GM21825 (cell line): Measurements from ENCODE around the gene CABLES1.

Experiments used
- ATAC-seq: cut with Tn5 transposase; IDR thresholded peaks from one replicate; pipeline ENCODE4 v1.9.1; 2021; ENCODE audit warnings: mild to moderate bottlenecking, moderate library complexity; ENCODE audit not compliant: unreplicated experiment

CABLES1 gene

DNA sequence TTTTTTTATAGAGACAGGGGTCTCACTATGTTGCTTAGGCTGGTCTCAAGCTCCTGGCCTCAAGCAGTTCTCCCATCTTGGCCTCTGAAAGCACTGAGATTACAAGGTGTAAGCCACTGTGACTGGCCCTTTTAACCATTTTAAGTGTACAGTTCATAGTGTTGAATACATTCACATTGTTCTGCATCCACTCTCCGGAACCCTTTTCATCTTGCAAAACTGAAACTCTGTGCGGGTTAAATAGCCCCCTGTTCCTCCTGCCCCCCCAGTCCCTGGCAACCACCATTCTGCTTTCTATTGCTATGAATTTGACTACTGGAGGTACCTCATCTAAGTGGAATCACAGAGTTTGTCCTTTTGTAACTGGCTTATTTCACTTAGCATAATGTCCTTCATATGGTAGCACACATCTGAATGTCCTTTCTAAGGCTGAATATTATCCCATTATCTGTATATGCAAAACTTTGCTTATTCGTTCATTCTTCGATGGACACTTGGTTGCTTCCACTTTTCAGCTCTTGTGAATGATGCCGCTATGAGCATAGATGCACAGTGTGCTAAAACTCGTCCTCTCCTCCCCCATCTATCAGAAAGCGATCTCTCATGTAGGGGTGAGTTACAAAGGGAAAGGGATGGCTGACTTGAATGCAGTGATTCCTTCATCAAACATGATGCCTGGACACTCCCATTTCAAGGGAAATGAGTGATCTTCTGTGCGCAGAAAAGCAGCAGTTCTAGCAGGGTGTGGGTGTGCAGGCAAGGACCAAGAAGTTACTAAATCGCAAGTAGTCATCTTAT lies 30.2 kb downstream of the CABLES1 start:
- ATAC-seq: no peak

DNA sequence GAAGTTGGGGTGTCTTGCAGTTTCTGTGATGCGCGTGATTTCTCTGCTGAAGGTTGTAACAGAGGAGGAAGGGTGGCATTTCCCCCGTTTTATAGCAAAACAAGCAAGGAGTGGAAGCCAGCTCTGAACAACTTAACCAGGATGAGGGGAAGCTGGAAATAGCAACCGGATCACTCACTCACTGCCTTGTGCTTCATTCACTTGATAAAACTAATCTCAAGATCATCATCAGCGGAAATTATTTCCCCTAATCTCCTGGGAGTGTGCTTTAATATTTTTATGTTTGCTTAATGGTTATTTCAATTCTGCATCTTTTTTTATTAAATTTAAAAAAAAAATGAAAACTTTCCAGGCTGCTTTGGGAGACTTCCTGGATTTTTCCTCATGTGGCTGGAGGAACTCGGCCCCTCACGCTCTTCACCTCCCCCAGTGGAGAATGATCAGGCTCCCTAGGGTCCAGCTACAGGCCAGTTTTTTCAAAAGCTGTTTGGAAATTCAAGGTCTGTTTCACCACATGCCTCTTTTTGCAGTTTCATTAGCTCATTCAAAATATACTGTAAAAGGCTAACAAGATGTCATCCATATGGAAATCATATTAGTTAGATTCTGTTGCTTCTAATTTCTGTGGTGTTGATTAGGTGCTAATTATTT lies 31.7 kb downstream of the CABLES1 start:
- ATAC-seq: no peak

DNA sequence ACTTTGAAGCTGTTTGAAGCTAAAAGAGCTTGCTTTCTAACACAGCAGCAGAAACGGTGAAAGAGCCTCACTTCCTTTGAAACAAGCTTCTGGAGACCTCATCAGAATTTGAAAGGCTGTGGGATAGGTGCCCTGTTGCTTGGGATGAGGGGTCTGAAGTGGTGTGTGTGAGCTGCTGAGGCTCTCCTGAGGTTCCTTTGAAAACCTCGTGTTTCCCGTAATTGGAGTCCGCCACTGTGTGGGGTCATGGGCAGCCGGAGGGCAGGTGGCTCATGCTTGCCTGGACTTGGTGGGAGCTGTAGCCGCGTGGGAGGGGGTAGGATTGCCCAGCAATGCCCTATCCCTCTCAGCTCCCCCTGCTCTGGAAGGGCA lies 34.4 kb downstream of the CABLES1 start:
- ATAC-seq: no peak

DNA sequence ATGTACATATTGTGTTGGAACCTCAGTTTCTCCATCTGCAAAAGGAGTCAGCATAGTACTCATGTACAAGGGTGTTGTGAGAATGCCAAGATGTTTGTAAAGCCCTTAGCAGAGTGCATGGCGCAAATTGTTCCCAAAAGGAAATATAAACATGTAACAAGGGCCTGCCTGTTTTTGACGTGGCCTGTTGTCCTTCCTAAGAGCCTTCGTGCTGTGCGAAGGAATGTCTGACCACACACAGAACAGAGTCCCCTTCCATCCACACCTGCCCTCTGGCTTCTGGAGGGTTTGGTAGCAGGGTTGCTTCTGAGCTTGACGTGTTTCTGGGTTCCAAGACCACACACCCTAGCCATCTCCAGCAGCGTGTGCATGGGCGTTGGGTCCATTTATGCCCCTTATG lies 34.9 kb downstream of the CABLES1 start:
- no peak for ATAC-seq

DNA sequence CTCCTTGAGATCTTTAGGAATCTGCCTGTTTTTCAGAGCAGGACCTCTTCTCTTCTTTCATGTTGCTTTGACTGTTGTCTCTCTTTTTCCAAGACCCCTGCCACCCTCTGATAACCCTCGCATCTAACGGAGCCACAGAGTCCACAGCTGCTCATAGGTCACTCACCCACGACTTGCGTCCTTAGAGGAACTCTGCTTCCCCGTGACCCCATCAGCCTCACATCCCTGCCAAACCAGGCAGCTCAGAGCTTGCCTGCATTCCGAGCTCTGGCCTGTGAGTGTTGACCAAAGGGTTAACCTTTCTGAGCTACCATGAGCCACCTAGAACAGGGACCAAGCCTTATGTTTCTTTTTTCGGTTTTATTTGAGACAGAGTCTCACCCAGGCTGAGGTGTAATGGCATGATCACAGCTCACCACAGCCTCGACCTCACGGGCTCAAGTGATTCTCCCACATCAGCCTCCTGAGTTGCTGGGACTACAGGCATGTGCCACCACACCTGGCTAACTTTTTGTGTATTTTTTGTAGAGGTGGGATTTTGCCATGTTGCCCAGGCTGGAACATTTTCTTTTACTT lies 36.4 kb downstream of the CABLES1 start:
- no peak for ATAC-seq

DNA sequence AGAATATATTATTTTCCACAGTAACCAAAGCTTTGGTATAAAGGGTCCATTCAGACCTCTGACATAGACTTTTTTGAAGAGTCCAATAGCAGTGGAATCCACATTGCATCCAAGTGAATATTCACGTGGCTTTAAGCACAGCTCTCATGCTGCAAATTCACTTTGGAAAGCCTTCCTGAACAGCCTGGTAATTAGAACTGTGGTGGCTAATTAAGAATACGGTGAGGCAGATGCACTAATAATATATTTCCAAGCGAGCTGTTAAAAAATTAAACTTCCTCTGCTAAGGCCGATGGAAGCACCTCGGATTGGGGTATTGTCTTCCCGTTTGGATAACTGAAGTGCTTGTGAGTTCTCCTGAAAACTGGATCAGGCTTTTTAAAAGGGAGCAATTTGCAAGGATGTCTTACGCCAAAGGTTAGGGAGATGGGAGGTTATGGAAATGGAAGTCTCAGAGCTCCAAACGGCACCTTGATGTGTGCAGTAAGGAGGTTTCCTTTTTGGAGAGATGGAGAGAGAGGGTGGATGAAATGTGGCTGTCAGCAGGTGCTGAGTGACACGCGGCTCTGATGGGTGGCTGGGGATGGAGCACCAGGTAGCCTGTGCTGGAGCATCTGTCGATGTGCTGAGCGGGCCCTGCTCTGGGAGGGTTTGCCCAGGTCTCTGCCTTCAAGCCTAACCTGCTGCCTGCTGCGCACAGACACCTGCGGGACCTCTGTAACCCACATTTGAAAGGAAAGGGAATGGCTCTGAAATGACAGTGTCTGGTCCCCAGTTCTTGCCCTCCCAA lies 37.5 kb downstream of the CABLES1 start:
- ATAC-seq: no peak

DNA sequence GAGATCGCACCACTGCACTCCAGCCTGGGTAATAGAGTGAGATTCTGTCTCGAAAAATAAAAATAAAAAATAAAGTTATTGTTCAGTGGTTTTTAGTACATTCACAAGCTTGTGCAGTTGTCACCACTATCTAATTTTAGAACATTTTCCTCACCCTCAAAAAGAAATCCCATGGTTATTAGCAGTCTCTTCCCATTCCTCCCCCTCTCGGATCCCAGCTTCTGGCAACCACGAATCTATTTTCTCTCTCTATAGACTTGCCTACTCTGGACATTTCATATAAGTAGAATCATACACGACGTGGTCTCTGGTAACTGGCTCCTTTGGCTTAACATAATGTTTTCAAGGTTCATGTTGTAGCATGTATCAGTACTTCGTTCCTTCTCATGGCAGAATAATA lies 38.6 kb downstream of the CABLES1 start:
- no peak for ATAC-seq

DNA sequence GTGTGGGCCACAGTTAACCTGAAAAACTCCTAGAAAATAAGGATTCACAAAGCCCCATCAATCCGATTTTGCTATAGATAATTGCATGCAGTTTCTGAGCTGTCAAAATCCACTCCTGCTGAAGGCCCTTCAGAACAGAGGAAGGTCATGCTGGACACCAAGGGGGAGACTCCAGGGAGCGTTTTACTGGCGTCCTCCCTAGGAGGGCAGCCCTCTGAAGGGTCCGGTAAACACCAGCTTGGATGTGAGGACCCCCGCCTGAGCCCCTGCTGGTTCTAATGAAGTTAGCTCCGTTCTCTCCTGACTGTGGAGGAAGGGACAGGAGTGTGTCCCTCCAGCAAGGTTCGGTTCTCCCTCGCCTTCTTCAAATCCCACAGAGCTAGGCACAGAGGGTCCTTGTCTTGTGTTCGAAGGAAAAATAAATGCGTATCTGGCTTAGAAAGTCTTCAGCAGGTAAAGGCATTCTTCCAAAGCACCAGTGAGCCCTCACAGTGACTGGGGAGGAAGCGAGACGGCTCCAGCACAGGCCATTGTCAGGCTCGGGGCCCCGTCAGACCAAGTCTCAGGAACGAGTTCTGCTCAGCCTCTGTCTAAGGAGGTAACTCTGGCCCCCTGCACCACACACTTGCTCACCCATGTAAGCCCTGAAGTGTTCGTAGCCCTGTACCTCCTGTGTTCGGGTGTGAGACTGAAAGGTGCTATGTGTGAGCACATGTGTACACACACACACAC lies 41.6 kb downstream of the CABLES1 start:
- no peak for ATAC-seq

DNA sequence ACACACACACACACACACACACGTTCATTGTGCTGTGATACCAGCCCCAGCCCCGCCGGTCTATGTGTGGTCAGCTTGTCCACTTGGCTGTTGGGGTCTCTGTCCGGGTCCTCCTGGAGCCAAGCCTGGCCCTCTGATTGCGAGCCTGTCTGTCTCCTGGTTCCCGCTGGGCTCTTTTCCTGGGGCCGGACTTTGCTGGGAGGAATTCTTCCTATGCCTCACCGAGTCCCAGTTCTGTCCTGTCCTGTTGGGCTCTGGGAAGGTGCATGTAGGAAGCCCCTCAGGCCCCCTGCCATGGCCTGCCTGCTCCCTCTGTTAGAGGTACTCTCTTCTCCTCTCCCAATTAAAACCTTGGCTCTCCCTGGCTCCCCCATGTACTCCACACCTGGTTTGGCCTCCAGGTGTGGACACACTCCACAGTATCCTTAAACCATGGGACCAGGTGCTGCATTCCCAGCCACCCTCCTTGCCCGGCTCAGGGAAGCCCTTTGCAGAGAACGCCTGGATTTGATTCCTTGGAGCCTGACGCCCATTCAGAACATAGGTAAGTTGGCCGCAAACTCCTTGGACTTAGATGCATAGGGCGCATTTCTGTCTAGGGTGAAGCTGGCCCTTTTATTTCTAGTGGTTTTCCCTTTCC lies 42.3 kb downstream of the CABLES1 start:
- ATAC-seq: no peak

DNA sequence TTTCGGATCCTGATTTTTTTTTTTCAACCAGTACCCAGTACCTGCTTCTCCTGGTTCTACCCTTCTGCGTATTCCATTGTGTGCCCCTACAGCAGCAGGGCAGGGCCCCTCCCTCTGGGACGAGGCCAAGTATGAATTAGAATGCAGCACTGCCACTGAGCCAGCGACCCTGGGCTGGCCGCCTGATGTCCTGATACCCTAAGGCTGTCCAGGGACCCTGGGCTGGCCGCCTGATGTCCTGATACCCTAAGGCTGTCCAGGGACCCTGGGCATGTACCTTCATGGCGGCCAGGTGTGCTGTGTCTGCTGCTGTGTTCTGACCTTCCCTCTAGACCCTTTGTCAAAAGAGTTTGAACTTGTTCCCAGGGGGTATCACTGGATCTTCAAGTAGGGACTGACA lies 42.9 kb downstream of the CABLES1 start:
- ATAC-seq: no peak

DNA sequence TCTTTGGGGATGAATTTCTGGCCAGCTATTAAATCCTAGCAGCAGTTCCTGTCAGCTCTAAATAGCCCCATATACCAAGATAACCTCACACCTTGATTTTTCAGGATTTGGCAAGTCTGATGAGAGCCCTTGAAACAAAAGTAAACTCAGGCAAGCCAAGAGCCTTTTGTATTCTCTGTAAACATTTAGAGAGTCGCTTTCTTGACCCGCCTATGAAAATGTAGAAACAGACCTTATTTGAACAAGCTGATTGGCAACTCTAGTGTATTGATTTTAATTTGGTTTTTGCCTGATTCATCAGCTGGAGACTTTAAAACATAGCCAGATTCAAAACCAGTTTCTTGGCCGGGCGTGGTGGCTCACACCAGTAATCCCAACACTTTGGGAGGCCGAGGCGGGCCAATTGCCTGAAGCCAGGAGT lies 43.4 kb downstream of the CABLES1 start:
- ATAC-seq: no peak

DNA sequence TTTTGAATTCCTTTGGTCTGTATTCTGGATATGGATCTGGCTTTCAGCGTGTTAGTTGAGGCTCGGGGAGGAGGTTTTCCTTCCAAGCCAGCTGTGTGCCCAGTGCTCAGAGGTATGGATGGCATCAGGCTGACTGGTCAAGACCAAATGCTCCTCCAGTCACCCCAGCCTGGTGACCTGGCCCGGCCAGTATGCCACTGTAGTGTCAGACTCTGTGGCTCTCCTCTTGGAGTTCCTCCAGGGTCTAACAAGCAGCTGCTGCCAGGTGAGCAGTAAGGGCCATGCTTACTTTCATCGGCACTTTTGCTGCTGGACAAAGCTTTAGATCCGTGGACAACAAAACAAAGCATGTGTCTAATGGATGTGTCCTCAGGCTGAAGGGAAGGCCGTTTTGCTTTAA lies 44.1 kb downstream of the CABLES1 start:
- no peak for ATAC-seq

DNA sequence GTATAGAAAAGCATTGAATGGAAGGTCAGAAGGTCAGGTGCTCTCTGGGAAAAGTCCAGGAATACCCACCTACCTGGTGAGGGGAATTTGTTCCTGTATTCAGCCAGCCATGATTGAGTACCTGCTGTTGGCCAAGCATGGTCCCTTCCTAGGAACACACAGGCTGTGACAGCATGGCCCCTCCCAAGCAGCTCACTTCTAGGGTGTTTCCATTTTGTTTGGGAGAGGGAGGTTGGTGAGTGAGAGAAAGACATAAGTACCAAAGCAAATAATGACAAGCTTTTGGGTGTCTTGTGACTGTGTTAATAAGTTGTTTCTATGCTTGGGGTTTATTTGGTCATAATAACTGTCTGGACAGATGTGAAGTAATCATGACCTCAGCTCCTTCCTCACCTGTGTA lies 46.3 kb downstream of the CABLES1 start:
- no peak for ATAC-seq

DNA sequence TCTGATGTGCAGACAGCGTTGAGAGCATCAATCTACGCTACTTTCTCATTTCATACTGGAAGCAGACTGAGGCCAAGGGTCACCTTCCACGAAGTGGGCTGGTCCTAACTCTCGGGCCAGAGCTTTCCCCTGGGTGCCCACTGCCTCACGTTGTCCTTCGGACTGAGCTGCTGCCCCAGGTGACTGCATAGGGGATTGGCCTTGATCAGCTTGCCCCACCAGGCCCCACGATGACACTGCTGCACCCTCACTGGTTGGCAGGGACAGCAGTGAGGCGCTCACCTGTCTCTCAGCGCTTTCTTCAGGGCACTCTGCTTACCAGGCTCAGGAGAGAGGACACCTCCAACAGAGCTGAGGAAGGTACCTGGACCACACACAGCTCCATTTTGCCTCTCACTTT lies 47.3 kb downstream of the CABLES1 start:
- ATAC-seq: no peak

DNA sequence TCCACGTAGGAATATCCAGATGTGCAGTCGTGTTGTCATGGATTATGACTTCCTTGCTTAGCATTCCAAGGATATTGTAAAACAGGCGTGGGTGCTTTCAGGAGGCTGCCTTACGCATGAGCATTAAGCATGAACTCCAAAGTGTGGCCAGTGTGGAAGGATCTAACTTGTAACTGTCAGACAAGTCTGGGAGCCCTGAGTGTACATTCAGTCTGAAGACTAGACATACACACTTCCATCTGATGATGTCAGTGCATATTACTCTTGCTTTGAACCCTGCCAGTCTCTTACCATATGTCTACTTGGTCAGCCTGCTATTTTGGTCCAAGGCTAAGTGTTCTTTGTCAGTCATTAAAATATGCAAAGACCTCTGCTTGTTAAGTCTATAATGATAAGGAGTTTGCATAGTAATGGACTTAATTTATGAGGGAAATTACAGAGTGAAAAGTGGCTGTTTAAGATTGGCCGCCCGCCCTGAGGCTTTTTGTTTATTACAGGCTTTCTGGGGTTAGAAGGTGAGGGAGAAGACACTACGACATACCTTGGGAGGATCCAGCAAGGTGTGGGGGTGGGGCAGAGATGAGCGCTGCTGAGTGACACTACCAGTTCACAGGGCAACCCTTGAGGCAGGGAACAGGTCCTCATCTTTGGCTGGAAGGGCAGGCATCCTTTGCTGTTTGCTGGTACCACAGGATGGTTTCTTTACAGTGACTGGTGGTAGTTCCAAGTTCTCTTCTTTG lies 48.3 kb downstream of the CABLES1 start:
- no peak for ATAC-seq

DNA sequence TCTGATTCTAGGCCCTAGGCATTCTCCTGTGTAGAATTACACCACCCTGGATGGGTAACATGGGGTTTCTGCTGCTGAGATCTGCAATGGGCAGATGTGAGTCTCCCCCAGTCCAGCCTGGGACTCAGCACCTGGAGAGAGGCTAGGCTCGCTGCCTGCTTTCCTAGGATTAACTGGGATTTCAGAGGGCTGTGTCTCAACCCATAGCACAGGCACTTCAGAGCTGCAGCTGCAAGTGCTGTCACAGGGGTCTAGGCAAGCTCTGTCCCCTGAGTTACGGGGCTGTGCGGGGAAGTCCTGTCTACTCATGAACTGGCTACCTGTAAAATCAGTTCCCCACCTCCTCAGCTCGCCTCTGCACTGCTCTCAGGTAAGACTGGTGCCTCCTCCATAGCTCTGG lies 51.5 kb downstream of the CABLES1 start:
- no peak for ATAC-seq

DNA sequence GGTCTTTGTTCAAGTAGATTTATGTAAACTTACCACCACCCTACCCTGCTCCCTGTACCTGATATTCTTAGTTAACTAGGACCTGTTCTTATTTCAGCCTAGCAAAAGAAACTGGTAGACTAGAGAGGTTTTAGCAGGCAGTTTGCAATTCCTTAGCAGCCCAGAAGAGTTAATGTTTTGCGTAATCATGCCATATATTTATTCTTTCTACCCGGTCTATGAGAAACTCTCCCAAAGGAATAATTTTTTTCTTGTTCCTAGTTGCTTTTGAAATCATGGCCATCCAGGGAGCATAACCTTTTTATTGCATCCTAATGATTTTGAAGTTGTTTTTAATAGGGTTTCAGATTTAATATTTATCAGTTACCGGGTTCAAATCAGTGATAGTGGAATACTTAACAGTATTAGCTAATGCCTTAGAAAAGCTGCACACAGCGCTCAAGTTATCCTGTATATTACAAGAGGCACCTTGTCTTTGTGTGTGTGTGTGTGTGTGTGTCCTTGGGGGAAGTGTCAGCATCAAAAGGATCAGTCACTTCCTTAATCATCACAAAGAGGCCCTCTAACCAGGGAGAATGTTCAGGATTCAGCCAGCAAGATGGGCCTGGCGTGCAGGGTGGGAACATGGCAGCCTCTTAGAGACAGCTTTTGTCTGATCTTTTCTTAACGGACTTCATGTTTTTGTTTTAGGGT lies 52.9 kb downstream of the CABLES1 start:
- ATAC-seq: no peak

DNA sequence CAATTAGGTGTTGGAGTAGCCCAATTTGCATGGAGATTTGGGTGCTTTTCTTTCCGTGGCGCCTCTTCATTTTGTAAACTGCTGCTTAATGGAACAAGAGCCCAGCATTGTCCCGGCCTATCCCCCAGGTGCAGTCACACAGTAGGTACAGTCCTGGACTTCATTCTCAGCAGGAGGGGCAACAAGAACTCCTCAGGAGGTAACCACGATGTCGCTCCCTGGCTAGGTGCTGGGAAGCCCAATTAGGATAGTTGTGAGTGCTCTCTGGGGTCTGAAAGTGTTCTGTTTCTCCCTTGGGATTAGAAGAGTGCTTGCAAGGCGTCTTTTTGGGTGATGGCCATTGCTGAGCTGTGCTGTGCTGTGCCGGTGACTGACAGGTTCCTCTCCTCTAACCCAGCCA lies 53.8 kb downstream of the CABLES1 start:
- no peak for ATAC-seq
